Left ventricle myocardium superior (tissue), 1 donor: Measurements from ENCODE around the gene AUP1. TPM values are rescaled to one million over a fixed set of nuclear protein-coding genes. Genes with fewer than 3 reads are reported as not detected.

Experiments used
- ATAC-seq: fragments of 200-7000 bp; cut with Tn5 transposase; one replicate; pipeline ENCODE4 v1.9.1; 2020; ENCODE audit warnings: mild to moderate bottlenecking, moderate library complexity
- DNase-seq: peaks from one replicate; pipeline ENCODE4 v3.0.0-alpha.2; 2020
- intact Hi-C: fragments of 100-400 bp; cut with micrococcal nuclease; formaldehyde crosslinking; loops from one replicate; pipeline ENCODE4 v1.11.0; 2022
- total RNA-seq: library from RNA; stranded (reverse); fragmentation: NEBNext Ultra II Directional; extraction: Animal tissue kit (Norgen Biotek cat#: 25700); gene quantifications from one replicate; pipeline ENCODE4 v1.2.1, GENCODE V29; 2021
- donor health status: DM: no; HTN: yes; CAD: no; lungs with severe emphysema.

Gene AUP1
- total RNA-seq, 1 donor from 2014 or later: 54.2 TPM

DNA sequence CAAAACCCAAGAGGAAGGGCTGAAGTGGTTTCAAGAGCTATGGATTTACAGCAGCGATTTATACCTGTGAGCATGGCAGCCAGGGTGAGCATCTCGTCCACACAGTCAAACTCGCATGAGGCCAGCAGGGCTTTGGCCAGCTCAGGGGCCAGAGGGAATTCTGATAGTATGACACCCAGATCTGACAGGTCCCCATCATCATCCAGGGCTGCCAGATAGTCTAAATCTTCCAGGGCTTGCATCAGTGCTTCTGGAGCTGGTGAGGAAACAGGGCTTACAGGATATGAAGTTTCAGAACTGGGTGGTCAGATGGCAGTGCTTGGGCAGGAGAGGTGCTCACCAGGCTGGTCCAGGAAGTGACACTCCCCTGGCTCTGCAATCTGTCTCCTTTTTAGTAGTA, 7.0 kb downstream of the AUP1 start:
- DNase-seq (no peak), ATAC-seq (no peak)
- intact Hi-C loops: no loop called here

DNA sequence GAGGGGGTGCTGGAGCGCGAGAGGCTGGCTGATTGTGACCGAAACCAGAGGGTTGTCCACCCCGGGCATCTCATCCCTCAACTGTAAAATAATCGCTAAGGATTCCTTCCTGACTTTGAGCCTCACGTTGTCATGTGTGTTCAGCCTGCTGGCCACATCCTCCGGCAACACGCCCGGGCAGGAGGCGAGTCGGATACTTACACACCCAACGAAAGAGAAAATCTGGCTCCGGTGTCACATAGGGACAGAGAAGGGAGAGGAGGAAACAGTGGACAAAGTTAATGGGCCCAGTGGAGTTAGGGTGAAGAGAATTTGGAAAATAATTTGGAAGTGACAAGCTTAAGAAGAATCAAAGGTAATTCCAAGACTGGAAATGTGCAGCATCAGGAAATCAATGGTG, 12.9 kb downstream of the AUP1 start:
- DNase-seq (no peak), ATAC-seq (no peak)
- intact Hi-C loops: no loop called here

DNA sequence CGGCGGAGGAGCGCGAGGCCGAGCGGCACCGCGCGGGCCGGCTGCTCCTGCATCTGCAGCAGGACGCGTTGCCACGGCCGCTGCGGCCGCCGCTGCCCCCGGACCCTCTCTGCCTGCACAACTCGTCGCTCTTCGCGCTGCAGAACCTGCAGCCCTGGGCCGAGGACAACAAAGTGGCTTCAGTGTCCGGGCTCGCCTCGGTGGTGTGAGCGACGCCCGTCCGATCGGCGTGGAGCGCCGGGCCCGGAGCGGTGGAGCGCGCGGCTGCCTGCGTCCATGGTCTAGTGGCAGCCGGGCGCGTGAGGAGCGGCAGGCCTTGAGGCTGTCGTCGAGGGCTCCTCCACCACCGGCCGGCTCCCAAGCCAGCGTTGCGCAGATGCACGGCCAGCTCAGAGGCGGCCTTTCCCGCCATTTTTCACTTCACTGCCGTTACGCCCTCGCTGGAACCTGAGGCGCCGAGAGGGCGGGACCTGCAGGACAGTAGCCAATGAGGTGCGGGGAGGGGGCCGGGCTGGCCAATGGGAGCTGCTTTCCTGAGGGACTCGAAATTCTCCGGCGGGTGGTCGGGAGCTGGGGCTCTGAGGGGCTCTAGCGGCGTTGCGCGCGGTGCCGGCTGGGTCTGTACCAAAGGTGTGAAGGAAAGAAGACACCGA, 13.4 kb downstream of the AUP1 start:
- DNase-seq: peak; percentile 82
- ATAC-seq: peak; percentile 85
- intact Hi-C loops: no loop called here

DNA sequence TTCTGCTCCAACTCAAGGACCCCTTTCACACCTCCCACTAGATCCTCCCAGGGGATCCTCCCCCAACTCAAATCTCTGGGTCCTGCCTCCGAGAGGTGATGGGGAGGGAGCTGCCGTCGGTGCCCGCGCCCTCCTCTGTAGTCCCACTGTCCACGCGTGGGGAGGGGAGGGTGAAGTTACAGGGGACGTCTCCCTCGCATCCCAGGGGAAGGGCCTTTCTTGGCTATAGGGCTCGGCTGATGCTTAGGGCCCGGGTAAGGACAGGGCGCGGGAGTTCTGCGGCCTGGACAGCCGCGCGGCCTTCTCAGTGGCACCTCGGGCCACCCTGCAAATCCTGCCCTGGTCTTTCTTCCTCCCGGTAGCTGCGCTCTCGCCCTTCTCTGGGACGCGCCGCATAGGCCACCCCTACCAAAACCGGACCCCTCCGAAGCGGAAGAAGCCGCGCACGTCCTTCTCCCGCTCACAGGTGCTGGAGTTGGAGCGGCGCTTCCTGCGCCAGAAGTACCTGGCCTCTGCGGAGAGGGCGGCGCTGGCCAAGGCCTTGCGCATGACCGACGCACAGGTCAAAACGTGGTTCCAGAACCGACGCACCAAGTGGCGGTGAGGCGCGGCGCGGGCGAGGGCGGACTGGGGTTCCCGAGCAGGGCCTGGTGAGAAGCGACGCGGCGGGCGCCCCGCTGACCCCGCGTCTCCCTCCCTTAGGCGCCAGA, 14.1 kb downstream of the AUP1 start:
- ATAC-seq (no peak), DNase-seq (no peak)
- intact Hi-C loops: no loop called here

DNA sequence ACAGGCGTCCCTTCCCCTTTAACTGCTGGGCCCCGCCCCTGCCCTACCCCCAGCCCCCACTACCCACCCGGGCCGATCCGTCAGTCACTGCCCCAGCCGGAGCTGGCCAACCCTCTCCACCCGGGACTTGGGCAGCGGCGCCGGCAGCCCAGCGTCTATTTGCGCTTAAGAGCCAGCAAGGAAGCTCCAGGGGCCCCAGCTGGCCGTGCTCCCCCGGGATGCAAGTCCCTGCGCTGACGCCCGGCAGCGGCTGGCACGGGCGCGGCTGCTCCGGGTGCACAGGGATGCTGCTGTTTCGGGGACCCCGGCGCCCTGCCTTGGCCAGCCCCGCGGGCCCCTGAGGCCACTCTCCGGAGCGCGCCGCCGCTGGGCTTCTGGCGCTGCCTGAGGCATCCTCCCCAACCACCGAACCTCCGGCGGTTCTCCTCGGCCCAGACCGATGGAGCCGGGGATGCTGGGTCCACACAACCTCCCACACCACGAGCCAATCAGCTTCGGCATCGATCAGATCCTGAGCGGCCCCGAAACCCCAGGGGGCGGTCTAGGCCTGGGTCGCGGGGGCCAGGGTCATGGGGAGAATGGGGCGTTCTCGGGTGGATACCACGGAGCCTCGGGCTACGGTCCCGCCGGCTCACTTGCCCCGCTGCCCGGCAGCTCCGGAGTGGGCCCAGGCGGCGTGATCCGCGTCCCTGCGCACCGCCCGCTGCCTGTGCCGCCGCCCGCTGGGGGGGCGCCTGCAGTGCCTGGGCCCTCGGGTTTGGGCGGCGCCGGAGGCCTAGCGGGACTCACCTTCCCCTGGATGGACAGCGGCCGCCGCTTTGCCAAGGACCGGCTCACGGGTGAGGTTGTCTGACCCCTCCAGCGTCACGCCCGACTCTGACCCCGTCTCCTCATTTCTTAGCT, 14.9 kb downstream of the AUP1 start, which contains the start of gene TLX2:
Gene TLX2 (plus strand): TSS at position 83 of the 903 bp plus-strand sequence. CDS start 357 bp downstream, at position 440.
- intact Hi-C loops: no loop called here
- DNase-seq (no peak), ATAC-seq (no peak)

DNA sequence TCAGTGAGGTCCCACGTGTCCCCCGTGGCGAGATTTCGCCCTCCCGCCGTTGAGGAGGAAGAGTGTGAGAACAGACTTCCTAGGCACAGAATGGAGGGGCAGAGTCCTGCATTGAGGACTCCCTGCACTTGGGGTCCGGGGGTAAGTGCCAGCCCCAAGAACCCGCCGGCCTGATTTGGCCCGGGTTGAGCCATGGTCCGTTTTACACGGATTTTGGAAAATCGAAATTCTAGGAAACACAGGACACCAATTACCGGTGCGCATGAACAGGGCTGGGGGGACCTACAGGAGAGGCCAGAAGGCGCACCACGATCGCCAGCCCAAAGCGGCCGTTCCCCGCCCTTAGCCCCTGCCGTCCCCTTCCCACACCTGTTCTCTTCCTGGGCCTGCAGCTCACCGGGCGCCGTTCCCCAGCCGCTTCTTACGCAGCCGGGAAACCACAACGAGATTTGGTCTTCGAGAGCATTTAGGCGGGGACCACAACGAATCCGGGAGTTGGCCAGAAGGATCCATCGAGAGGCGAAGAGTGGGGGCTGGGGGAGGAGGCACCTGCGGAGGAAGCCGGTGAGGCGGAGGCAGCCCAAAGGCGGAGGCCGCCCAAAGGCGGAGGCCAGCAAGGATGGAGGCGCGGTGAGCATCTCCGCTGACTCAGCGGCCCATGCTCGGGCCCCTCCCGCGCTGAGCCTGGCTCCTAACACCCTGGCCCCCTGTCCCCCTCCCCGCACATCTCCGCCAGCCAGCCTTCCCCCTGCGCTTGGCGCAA, 15.7 kb downstream of the AUP1 start:
- intact Hi-C loops: no loop called here
- DNase-seq (no peak), ATAC-seq (no peak)

DNA sequence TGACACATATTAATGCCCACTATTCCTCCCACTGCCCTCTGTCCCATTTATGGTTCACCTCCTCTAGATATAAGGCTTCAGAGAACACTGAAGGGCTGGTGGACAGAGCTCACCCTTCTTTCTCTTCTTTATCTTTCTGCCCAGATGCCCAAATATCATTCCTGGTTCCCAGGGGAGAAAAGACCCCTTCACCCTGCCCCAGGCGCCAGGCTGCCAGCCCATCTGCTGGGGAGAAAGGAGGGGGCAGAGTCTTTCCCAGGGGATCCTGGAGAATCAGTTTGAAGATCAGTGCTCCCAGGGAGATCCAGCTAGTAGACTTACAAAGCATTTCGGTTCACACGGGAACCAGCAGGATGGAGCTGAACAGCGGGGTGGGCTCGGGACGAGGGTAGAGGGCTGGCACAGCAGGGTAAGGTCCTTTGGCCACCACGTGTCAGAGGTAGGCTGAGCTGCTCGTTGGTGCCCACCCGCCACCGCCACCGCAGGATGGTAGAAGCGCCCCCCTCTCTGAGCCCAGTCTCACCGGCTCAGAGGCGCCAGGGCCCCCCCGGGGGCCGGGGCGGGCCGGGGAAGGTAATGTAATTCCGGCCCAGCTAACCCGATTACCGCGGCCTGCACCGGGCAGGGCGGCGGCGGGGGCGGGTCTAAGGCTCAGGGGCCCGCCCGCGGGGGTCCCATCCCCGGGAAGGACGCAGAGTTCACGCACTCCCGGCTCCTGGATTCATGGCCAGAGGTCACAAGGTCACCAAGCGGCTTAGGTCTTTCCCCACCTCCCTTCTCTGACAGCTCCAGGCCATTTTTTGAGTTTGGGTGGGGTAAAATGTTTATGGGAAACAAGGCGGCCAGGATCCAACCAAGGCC, 16.5 kb downstream of the AUP1 start:
- DNase-seq (no peak), ATAC-seq (no peak)
- intact Hi-C loops: no loop called here

DNA sequence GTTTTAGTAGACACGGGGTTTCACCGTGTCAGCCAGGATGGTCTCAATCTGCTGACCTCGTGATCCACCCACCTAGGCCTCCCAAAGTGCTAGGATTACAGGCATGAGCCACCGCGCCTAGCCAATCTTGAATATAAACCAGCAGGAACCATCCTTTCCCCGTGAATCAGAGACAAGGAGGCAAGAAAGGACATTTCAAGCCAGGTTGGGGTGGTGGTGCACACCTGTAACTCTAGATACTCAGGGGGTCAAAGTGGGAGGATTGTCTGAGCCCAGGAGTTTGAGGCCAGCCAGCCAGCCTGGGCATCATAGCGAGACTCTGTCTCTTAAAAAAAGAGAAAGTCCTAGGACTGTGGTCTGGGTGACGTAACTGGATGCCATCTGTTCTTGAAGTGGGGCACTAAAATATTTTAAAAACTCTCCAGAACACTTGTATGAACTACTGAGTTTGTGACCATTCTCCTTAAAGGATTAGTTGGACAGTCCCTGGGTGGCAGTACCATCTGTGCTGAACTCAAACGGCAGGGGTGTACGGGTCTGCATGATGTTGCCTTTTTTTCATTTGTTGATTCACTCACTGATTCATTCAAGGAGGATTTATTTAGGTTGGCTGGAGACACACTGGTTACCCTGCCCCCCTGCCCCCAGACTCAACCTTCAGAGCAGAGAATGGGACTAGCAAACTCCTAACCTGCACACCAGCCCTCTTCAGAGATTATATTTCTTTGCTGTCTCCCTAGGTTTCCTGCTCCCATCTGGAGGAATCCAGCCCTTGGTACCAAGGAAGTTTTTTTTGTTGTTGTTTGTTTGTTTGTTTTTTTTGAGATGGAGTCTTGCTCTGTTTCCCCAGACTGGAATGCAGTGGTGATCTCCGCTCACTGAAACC, 18.2 kb downstream of the AUP1 start:
- ATAC-seq (no peak), DNase-seq (no peak)
- intact Hi-C loops: no loop called here

DNA sequence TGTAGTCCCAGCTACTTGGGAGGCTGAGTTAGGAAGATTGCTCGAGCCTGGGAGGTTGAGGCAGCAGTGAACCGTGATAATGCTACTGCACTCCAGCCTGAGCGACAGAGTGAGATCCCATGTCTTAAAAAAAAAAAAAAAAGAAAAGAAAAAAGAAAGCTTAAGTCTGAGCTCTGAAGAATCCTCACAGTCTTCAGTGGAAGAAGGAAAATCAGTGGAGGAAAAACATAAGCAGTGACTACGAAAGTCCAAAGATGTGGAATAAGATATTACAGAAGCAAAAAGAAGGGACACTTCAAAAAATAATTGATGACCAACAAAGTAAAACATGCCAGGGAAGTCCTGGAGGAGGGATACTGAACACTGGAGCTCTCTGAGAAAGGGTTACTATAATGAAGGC, 19.2 kb downstream of the AUP1 start:
- no peak for ATAC-seq
- no peak for DNase-seq
- intact Hi-C loops: no loop called here

DNA sequence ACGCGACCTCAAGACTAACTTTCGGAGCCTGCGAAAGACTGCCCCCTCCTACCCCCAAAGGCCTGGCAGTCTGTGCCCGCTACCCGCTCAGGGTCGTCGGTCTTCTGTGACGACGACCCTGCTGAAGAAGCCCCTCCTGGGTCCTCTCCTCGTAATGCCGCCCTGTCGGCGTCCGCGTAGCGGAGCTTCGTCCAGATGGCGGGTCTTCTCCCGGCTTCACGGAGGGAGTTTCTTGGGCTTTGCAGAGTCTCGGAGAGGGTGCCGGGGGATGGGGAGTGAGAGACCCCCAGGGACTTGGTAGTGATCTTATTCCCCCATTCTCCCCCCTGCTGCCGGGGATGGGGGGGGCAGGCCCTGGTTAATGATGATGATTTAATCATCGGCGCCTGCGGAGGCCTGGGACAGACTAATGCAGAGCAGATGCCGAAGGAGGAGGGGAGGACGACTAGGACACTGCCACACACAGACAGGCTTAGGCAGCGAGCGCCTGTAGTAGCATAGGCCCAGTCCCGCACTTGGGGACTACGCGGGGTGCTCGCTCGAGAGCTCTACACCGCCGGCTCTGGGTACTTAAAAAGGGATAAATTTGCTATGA, 21.5 kb downstream of the AUP1 start:
- ATAC-seq (peak; percentile 5), DNase-seq (no peak)

DNA sequence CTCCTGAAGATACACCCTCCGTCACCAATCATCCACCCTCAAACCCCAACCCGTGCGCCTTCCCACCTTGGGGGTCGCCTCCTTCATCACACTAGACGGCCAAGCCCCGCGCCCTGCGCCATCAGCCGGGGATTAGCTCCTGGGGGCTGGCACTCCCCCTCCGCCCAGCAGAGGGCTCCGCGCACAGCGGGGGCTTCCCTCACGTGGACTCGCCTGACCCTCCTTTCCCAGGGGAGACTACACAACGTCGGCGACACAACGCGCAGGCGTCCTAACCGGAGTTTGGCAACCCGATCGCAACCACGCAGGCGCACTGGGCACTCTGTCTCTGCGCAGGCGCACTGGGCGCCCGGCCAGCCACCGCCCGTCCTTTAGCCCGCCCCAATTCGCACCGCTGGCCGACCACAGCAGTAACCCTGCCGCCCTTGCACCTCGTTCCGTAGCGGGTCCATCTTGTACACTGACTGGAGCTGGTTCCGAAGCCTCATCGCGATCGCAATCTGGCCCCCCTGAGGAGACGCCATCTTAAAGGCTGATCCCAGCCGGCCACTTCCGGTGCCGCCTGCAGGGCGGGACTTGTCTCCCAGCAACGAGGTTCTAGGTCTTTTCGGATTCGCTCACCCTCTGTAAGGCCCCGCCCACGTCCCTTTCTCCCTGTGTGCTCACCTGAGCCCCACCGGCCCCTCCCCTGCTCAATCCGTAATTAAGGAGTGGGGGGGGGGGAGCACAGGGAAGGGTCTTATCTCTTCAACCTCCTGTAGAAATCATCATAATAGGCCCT, 22.2 kb downstream of the AUP1 start, which contains the start of gene PCGF1:
Gene PCGF1 (minus strand): TSS at position 551 of the 781 bp plus-strand sequence. CDS start 27 bp downstream, at position 524.
- intact Hi-C loops: no loop called here
- ATAC-seq (peak; percentile 94), DNase-seq (peak; percentile 100)

More for the DNA sequence above, 21.5 kb downstream of the AUP1 start:
- intact Hi-C loops: no loop called here

DNA sequence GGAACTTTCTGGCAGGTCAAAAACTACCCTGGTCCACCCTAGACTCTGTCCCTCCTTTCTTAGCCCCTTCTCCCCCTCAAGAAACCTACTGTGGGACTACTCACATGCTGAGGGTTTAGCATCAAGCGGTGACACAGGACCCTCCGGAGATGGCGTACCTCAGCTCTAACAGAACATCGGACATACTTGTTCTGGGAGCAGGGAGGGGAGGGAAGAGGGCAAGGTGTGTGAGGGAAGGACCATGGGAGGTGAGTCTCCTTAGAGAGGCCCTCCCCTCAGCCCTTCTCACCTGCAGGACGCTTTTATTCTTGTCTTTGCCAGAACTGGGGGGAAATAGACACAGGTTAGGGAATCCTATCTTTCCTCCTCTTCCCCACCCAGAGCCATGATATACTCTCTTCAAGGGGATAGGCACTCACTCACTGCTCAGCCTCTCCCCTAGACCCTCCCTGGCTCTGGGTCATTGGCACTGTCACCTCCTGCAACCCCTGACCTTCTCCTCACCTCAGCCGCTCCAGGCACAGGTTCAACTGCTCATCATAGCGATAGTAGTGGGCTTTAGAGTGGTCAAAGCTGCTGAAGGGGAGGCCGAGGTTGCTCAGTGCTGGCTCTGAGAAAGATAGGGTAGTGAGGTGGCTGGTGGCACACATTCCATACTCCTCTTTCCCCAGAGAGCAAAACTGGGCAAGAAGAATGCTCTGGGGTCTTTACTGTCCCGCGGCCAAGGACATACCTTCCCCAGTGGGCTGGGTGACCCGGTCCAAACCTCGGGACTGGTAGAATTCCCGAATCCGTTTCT, 23.9 kb downstream of the AUP1 start:
- intact Hi-C loops: no loop called here
- ATAC-seq (no peak), DNase-seq (no peak)

DNA sequence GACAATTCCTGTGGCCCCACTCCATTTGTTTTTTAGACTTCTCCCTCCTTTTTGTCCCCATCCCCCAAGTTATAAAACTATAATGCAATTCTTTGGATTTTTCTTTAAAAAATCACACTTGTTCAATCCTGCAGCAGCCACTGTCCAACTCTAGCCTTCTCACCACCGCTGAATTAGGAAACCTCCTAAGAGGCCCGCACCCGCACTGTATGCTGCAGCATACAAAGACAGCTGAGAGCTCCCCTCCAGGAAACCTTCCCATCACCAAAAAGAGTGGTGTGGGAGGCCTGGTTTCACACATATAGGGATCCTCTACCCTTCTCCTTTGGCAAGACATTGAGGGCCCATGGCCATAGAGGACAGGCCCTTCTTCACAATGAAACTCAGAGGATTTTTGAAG, 24.9 kb downstream of the AUP1 start:
- ATAC-seq: no peak
- intact Hi-C loops: loop anchor here (5.0 kb wide), 1 partner anchor 83 kb away; no protein-coding TSS in a partner anchor
- DNase-seq: no peak

DNA sequence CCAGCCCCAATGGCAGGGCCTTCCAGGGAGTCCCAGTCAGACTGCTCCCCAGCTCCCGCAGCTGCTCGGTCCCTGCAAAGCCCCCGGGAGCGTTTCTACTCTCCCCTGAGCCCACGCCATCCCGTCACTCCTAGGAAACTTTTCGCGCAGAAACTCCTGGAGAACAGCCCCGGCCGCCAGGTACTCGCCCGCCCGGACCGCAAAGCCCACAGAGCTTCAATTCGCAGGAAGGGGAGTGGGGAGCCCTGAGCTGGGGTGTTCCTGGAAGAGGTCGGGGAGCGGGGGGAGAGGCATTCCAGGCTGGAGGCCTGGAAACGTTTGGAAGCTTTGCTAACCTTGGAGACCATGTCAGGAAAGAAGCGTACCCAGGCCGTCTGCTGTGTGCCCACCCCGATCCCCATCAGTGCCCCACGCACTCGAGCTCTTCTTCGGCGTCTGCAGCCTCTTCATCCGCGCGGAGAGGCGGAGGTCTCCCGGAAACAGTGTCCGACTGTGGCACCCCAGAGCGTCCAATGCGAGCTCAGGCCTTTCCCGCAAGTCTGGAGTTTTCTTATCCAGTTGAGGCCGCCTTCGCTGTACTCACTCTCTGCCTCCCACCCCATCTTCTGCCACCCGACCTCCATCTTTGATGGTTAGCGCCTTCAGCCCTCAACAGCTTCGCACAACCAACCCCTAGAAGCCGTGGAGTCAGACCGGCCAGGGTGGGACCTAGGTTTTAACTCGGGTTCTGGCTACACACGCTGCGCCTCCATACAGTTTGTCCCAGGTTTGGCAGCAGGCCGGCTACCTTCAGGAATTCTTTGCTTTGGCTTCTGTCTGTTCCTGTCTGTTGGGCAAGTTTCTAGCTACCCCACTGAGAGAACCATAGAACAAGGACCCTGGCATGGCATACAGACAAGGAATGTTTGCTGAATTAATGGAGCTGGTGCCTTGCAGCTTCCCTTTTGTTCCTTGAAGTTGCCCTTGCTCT, 25.7 kb downstream of the AUP1 start:
- intact Hi-C loops: loop anchor here (5.0 kb wide), 1 partner anchor 84 kb away; no protein-coding TSS in a partner anchor
- ATAC-seq: no peak
- no peak for DNase-seq
